Glomerular endothelial cell (primary cell): ENCODE results near the gene HCFC2. TPM values are rescaled to one million over a fixed set of nuclear protein-coding genes. Genes with fewer than 3 reads are reported as not detected.

Experiments used
- DNase-seq: peaks from one replicate; pipeline ENCODE4 v3.0.0-alpha.2; 2011; ENCODE audit warnings: low read depth, low spot score; ENCODE audit errors: extremely low read depth
- total RNA-seq: library from RNA; depleted of rRNA; stranded (reverse); fragments of >200 nt; gene quantifications from 2 replicates; pipeline ENCODE4 v1.2.3, GENCODE V29; 2015

The HCFC2 gene
- total RNA-seq, 1 donor from 2014 or later, result 14.0 TPM

GRCh38 chr12:104056419-104056972, 7.8 kb upstream of the HCFC2 start:
- DNase-seq, result no peak

- no peak for DNase-seq
Observed at GRCh38 chr12:104057771-104058197, 6.5 kb upstream of the HCFC2 start.

- no peak for DNase-seq
Observed at GRCh38 chr12:104058802-104059201, 5.5 kb upstream of the HCFC2 start.

DNA sequence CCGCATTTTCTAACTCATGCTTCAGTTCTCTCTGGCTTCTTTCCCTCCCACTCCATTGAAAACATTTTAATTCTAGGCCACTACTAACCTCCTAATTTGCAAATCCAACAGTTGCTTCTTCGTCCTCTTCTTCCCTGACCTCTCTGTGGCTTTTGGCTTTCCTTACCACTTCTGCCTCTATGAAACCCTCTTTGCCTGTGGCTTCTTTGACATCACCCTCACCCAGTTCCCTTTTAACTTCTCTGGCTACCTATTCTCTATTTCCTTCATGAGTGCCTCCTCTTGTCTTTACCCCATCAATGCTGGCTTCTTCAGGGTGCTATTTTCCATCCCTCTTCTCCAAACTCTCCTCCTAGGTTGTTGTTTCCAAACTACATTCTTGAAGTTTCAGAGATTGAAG, 4.4 kb upstream of the HCFC2 start:
- DNase-seq, result no peak

DNA sequence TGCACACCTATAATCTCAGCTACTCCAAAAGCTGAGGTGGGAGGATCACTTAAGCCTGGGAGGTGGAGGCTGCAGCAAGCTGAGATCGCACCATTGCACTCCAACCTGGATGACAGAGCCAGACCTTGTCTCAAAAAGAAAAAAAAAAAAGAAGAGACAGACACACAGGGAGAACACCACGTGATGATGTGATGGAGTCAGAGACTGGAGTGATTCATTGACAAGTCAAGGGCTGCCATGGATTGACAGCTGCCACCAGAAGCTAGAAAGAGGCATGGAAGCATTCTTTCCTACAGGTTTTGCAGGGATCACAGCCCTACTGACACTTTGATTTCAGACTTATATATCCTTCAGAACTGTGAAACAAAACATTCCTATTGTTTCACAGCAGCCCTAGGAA, 3.5 kb upstream of the HCFC2 start:
- DNase-seq, result no peak

GRCh38 chr12:104063712-104064030, 660 bp upstream of the HCFC2 start:
- no peak for DNase-seq

GRCh38 chr12:104064842-104065427, 604 bp downstream of the HCFC2 start:
- DNase-seq, result no peak

DNA sequence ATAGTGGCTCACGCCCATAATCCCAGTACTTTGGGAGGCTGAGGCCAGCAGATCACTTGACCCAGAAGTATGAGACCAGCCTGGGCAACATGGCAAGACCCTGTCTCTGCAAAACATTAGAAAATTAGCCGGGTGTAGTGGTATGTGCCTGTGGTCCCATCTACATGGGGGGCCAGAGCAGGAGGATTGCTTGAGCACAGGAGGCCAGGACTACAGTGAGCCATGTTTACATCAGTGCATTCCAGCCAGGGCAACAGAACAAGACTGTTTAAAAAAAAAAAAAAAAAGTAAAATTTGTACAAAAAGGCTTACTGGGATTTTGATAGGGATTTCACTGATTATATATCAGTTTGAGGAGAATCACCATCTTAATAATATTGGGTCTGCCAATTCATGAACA, 7.8 kb downstream of the HCFC2 start:
- no peak for DNase-seq

GRCh38 chr12:104073699-104074098, 9.4 kb downstream of the HCFC2 start:
- no peak for DNase-seq

GRCh38 chr12:104079024-104079423, 14.7 kb downstream of the HCFC2 start:
- DNase-seq, result no peak

- DNase-seq, result no peak
Observed at GRCh38 chr12:104080764-104081163, 16.4 kb downstream of the HCFC2 start.

DNA sequence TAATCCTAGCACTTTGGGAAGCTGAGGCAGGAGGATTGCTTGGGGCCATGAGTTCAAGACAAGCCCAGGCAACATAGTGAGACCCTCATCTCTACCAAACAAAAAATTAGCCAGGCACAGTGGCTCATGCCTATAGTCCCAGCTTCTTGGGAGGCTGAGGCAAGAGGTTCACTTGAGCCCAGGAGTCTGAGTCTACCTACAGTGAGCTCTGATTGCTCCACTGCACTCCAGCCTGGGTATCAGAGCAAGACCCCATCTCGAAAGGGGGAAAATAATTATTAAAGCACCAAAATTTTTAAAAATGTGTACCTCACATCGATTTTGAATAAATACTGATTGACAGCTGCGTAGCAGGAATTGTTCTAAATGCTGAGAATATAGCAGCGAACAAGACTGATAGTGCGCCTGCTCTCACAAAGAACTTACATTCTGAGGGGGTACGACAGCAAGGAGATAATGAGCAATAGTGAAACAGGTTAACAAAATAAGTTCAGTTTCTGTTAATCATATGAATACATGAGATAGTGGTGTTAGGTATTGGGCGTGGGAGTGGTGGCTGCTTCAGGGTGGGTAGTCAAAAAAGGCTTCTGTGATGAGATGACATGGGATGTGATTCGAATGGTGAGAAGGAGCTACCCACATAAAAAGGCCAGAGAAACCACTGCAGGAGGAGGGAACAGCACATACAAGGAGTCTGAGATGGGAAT, 19.6 kb downstream of the HCFC2 start:
- no peak for DNase-seq

DNA sequence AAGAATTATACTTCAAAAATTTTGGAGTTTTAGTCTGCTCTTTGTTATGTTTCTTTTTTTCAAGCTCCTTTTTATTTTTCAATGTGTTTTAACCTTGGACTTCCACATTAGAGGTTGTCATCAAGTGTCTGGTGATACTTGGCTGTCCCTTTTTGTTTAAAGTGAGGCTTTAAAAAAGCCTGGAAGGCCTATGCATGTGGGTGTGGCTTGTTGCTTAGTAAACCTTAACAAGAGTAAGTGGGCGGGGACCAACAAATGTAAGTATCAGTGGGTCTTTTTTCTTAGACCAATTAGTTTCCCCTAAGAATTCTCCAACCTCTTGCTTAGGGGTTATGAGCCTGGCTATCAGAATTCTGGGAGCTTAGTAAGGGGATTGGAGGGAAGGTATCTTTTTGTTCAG, 26.4 kb downstream of the HCFC2 start:
- DNase-seq, result no peak

DNA sequence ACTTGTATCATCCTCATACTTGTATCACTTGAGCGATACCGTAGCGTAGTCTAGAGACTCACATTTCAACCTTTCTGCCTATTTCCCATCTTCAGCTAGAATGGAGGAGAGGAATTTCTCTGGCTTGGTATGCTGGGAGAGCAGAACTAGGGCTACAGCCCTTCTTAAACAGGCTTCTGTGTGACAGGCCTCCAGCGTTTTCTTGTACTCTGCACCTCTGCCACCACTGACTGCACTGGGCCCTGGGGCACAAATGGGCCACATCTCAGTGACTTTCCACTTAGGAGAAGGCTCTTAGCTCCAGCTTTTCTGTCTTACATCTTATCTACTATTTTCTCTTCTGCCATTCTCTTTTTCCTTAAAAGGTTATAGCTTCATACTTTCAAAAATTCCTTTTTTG, 26.8 kb downstream of the HCFC2 start:
- DNase-seq, result no peak

DNA sequence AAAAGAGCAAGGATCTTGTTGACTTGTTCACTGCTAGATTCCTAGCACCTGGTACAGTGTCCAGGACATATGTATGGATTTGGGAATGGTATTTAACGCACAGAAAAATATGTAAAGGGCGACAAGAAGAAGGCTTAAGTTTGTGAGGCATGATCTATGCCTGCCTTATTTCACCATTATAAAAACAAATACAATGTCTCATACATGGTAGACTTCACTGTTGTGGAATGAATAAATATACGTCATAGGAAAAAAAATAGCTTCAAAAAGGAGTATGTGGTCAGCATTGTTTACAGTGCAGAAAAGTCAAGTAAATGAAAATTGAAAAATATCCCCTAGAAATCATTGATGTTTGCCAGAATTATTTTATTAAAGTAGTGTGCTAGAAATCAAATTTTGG, 30.0 kb downstream of the HCFC2 start:
- DNase-seq, result no peak

GRCh38 chr12:104095289-104095688, 31.0 kb downstream of the HCFC2 start:
- no peak for DNase-seq

DNA sequence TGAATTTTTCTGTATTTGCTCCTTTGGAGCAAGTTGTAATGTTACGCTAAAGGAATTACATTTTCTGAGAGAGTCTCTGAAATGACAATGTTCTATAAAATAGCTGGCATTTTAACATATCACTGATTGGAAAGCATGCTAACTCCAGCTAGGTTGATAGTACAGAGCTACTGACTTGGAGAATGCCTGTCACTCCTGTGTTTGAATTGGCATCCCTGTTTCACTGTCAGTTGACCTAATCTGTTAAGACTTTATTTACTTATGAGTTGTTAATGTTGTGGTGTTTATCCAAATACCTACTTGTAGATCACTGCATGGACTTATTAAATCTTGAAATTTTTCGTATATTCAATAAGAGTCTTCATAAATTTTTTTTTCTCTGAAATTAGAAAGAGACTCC, 33.6 kb downstream of the HCFC2 start:
- DNase-seq, result no peak

DNA sequence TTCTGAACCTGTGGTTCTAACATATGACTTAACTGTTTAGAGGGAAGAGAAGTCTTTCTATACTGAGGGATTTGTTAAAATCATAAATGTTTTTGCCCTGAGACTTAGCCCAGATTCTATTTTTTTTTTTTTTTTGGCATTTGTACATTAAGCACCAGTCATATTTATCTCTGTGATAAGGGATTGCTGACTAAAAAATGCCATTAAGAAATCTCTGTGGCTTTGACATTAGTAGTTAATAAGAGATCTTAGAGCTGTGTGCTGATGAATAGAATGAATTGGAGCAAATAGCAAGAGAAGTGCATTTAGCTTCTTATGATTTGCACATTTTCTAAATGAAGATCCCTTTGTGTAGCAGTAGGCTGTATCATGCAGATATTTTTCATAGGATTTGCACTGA, 41.1 kb downstream of the HCFC2 start:
- DNase-seq, result no peak

DNA sequence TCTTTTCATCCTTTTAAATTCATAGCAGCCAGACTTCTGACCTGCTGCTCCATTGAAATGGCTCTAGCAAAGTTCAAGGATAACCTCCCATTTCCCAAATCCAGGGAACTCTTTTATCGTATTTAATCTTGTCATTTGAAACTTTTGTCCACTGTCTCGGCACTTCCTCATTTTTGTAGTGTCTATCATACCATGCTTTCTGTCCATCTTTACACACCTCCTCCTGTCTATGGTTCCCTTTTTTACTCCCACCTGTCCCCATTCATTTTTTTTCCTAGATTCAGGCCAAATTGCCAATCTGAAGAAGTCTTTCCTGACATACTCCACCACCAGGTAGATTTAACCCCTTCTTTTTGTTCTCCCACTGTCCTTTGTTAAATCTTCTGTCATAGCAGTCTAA, 42.6 kb downstream of the HCFC2 start:
- no peak for DNase-seq

DNA sequence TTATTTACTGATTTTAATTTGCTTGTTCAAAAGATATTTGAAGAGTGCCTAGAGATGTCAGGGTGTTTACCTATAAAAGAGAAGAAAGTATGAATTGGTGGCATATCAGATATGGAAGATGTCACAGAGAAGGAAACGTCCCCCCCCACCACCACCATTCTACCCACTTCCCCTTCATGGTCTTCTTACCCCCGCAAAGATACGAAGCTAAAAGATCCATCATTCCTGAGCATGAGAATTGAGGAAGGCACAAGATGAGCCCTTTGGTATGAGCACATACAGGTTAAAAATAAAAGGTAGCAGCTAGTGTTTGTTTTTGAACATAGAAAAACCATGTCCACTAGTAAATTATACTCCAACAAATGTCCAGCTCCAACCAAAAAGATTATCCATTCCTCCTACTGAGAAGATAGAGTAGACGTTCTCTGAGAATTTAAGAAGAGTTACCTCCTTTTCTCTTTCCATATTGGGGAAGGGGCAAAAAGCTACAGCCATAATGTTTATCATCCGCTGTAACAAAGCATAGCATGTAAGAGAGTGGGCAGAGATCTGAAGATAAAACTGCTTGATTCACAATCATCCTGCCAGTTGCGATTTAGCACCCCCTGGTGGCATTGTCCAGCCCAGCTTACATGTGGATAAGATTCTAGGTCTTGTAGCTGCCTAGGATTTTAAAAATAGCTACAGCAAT, 44.6 kb downstream of the HCFC2 start:
- DNase-seq, result peak; percentile 71

DNA sequence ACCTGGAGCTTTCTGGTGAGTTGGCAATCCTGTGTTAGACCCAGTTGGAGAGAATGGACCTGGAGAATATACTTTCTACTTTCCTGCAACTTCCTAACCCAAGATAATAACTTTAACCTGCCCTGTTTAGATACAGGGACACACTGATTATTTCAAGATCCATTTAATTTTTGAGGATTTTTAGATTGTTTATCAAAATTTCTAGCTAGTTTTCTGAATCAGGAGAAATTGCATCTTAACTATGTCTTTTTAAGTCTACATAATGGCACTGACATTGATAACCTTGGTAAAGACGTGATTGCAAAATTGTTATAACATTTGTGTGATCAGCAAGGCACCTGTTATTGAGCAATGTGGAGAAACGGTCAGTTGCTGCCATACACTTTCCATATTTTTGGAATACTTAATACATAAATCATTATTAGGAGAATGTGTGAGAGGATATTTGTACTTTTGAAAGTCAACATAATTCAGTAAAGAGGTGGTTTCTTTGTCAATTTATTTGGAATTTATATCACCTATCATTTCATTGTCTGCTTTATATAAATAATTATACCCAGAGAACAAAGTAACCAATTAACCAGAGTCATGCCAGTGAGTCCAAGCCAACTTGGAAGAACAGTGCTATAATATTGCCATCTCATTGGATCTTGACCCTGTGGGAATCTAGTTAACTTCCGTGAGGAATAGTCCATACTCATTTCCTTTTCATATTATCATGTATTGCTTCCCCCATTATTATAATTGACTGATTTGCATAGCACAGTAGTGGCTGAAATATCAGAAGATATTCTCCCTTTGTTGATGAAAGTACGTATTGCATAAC, 45.3 kb downstream of the HCFC2 start:
- no peak for DNase-seq
